IPS DF 4.7 (cell line): Measurements from ENCODE around the gene DDX11.
"Not testable (repeated sequence)": the region's sequence is repeated elsewhere in the genome, so short reads cannot be mapped to it uniquely, and the experiment has no call there.

ENCODE experiments used
- DNase-seq: peaks from one replicate; pipeline ENCODE4 v3.0.0-alpha.2; 2013; ENCODE audit warnings: low spot score; ENCODE audit errors: extremely low read depth

DDX11 gene

GRCh38 chr12:31098363-31098762 lies 24.7 kb downstream of the DDX11 start:
- DNase-seq = not testable (repeated sequence)

DNA sequence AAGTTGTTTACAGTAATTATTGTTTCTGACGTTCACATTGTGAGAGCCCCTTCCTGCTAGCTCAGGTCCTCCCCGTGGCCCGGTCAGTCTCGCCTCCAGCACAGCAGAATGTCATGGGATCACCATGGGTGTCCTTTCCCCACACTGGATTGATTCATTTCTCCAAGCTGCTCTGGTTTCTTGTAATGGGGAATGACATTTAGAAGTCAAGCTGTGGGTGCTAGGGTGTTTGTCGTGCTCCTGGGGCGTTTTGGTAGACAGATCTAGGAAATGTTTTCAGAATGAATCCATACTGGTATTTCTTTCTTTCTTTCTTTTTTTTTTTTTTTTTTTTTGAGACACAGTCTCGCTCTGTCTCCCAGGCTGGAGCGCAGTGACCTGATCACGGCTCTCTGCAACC lies 25.1 kb downstream of the DDX11 start:
- DNase-seq = not testable (repeated sequence)

DNA sequence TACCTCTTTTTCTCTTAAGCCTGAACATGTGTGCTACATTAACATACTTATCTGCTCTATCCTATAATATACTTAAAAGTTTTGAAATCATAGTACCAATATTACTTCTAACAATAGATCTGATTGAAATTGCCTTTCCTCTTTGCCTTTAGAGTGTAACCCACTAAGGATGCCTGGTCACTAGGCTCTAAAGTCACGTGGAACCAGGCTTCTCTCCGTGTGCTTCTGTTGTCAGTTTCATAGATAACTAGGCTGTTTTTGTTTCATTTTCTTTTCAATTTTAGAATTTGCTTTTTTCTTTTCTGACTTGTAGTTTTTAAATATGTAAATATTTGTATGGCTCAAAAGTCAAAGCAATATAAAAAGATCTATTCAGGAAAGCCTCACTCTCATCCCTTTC lies 25.8 kb downstream of the DDX11 start:
- DNase-seq = not testable (repeated sequence)

DNA sequence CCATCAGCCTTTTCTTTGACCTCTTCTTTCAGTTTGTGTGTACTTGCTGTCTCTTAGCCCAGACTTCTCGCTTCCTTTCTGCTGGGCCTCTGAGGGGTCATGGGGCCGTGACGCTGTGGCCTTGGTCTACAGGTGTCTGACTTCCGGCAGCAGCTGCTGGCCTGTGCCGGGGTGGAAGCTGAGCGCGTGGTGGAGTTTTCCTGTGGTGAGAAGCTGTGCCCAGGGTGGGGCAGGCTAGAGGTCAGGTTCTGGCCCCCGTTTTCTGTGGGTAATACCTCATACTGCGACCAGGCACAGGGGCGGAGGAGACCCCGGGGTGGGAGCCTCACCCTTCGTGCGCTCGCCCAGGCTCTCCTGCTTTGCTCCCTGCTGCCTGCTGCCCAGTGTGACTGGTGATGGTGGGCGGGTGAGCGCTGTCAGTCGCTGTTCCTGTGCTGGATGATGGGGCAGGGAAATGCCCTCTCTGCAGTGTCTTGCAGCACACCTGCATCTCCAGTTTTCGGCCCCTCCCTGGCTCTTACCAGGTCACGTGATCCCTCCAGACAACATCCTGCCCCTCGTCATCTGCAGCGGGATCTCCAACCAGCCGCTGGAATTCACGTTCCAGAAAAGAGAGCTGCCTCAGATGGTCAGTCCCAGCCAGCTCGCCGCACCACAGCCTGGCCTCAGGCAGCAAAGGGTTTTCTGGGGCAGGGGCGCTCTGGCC lies 27.0 kb downstream of the DDX11 start:
- not testable (repeated sequence) for DNase-seq

DNA sequence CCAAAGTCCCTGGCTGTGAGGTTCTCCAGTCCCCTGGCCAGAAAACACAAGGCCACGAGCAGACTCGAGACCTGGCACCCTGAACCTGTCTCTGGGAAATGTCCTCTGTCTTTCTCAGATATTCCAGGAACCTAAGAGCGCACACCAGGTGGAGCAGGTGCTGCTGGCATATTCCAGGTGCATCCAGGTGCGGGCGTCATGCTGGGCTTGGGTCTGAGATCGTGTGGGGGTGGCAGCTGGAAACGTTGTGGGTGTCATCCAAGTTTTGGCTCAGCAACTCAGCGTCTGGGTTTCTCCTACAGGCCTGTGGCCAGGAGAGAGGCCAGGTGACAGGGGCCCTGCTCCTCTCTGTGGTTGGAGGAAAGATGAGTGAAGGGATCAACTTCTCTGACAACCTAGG lies 28.5 kb downstream of the DDX11 start:
- not testable (repeated sequence) for DNase-seq

GRCh38 chr12:31102596-31102995 lies 28.9 kb downstream of the DDX11 start:
- DNase-seq = not testable (repeated sequence)

GRCh38 chr12:31103561-31103975 lies 29.9 kb downstream of the DDX11 start:
- not testable (repeated sequence) for DNase-seq

- not testable (repeated sequence) for DNase-seq
These were observed 30.6 kb downstream of the DDX11 start for GRCh38 chr12:31104220-31104619.

DNA sequence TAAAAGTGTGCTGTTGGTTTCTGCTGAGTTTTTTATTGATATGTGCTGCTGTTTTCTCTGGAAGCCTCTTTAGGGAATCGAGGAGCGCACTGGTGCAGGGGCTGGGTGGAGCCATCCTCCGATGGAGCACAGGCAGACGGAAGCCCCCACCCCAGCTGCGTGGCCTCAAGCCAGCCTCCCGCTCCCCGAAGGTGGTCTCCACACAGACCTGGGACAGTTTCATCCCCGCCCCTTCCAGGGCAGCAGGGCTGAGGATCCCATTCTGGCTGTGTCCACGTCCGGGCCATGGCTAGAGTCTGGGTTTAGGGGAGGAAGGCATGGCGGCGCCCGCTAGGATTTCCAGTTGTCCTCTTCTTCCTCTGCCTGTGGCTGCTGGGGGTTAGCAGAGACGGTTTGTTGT lies 31.1 kb downstream of the DDX11 start:
- not testable (repeated sequence) for DNase-seq

- DNase-seq = no peak
These were observed 32.0 kb downstream of the DDX11 start for GRCh38 chr12:31105668-31106067.

GRCh38 chr12:31106101-31106803 lies 32.6 kb downstream of the DDX11 start:
- no peak for DNase-seq

DNA sequence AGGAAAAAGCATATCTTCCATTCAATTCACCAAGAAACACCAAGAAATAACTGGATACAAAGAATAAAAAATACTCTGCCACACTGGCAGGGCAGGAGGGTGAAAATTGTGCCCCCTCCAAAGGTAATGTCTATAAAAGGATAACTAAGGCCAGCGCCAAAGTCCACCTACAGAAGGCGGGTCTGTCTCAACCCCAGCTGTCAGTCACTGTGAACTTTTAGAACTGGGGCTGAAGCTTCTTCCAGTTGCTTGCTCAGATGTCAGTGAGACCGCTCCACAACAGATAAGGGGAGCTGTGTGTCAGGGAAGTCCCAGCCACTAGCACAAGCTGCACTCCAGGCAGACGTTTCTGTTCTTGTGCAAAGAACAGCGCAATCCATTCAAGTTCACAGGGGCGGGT lies 36.1 kb downstream of the DDX11 start:
- DNase-seq = not testable (repeated sequence)

- not testable (repeated sequence) for DNase-seq
These were observed 36.6 kb downstream of the DDX11 start for GRCh38 chr12:31110263-31110662.

- not testable (repeated sequence) for DNase-seq
These were observed 41.5 kb downstream of the DDX11 start for GRCh38 chr12:31115092-31115601.

- DNase-seq = not testable (repeated sequence)
These were observed 43.2 kb downstream of the DDX11 start for GRCh38 chr12:31116846-31117202.

- DNase-seq = no peak
These were observed 43.7 kb downstream of the DDX11 start for GRCh38 chr12:31117203-31118011.

DNA sequence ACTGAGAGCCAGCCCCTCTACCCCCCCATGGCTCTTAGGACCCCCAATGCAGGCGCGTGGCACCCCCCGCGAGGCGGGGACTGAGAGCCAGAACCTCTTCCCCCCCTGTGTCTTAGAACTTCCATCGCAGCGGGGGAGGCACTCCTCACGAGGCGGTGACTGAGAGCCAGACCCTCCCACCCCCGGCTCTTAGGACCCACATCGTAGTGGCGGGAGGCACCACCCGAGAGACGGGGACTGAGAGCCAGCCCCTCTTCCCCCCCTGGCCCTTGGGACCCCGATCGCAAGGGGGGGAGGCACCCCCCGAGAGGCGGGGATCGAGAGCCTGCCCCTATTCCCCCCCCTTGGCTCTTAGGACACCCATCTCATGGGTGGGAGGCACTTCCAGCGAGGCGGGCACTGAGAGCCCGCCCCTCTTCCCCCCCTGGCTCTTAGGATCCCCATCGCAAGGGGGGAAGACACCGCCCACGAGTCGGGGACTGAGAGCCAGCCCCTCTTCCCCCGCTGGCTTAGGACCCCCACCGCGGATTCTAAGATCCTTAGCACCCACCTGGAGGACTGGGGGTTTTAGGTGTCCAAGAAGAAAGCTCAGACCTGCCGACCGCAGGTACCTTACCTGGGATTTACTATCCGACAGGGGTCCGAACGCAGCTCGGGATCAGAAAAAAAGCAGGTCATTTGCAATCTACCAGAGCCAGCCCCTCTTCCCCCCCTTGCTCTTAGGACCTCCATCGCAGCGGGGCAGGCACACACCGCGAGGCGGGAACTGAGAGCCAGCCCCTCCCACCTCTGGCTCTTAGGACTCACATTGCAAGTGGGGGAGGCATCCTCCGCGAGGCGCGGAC lies 44.9 kb downstream of the DDX11 start:
- DNase-seq = no peak

- DNase-seq = no peak
These were observed 45.6 kb downstream of the DDX11 start for GRCh38 chr12:31119192-31119802.

- DNase-seq = no peak
These were observed 46.1 kb downstream of the DDX11 start for GRCh38 chr12:31119803-31120211.

DNA sequence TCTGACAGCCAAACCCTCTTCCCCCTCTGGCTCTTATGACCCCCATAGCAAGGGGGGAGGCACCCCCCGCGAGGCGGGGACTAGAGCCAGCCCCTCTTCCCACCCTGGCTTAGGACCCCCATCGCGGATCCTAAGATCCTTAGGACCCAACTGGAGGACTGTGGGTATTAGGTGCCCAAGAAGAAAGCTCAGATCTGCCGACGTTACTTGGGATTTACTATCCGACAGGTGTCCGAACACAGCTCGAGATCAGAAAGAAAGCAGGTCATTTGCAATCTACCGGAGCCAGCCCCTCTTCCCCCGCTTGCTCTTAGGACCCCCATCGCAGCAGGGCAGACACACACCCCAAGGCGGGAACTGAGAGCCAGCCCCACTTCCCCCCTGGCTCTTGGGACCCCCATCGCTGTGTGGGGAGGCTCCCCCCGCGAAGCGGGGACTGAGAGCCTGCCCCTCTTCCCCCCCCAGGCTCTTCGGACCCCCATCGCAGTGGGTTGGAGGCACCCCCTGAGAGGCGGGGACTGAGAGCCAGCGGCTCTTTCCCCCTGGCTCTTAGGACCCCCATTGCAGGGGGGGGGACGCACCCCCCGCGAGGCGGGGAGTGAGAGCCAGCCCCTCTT lies 46.8 kb downstream of the DDX11 start:
- DNase-seq = no peak
